HepG2 (cell line): ENCODE measurements around the gene GADL1.

Experiments used
- CCAR2 ChIP-seq: fragments of 200-400 bp; formaldehyde crosslinking; optimal IDR thresholded peaks from 2 replicates; pipeline ENCODE3; 2018; ENCODE audit warnings: low read depth, mild to moderate bottlenecking, low read length, moderate library complexity
- DMAP1 ChIP-seq: IDR thresholded peaks from 2 replicates; pipeline ENCODE4 v1.6.1; 2016
- SMC3 ChIP-seq: IDR thresholded peaks from 2 replicates; pipeline ENCODE4 v1.6.1; 2011; ENCODE audit warnings: low read length, improper control_type of control experiment
- ZBTB7A ChIP-seq: sonication (generic); formaldehyde crosslinking; IDR thresholded peaks from 2 replicates; pipeline ENCODE4 v1.8.0; 2022; ENCODE audit warnings: mild to moderate bottlenecking, missing genetic modification reagents
- ZNF552 ChIP-seq: sonication (generic); formaldehyde crosslinking; IDR thresholded peaks from 2 replicates; pipeline ENCODE4 v1.9.0; 2022; ENCODE audit warnings: missing genetic modification reagents, mild to moderate bottlenecking, borderline replicate concordance
- TF ChIP-seq, protein P1 (sequence below): sonication (generic); formaldehyde crosslinking; IDR thresholded peaks from 2 replicates; pipeline ENCODE4 v1.4.0; 2020; ENCODE audit warnings: missing genetic modification reagents, borderline replicate concordance

DNA sequence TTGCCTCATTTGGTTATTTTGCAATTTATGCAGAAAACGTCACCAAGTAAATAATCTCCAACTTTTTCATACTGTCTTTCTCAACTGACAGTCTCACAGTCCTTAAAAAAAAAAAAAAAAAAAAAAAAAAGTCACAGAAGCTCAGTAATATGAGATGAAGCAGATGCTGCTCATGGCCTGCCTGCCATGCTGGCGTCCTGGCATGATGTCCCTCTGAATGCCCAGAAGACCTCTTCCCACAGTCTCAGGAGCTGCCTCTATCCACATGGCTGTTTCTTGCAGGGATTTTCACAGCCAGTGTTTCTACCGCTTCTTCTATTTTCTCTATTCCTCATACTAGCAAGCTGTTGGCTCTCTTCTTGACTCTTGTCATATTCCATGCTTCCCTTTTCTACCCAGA lies 200.3 kb downstream of the GADL1 start:
- no peak for TF ChIP-seq ZBTB7A (CRISPR knock-in tag)
- no peak for TF ChIP-seq CCAR2
- TF ChIP-seq, protein P1, sequence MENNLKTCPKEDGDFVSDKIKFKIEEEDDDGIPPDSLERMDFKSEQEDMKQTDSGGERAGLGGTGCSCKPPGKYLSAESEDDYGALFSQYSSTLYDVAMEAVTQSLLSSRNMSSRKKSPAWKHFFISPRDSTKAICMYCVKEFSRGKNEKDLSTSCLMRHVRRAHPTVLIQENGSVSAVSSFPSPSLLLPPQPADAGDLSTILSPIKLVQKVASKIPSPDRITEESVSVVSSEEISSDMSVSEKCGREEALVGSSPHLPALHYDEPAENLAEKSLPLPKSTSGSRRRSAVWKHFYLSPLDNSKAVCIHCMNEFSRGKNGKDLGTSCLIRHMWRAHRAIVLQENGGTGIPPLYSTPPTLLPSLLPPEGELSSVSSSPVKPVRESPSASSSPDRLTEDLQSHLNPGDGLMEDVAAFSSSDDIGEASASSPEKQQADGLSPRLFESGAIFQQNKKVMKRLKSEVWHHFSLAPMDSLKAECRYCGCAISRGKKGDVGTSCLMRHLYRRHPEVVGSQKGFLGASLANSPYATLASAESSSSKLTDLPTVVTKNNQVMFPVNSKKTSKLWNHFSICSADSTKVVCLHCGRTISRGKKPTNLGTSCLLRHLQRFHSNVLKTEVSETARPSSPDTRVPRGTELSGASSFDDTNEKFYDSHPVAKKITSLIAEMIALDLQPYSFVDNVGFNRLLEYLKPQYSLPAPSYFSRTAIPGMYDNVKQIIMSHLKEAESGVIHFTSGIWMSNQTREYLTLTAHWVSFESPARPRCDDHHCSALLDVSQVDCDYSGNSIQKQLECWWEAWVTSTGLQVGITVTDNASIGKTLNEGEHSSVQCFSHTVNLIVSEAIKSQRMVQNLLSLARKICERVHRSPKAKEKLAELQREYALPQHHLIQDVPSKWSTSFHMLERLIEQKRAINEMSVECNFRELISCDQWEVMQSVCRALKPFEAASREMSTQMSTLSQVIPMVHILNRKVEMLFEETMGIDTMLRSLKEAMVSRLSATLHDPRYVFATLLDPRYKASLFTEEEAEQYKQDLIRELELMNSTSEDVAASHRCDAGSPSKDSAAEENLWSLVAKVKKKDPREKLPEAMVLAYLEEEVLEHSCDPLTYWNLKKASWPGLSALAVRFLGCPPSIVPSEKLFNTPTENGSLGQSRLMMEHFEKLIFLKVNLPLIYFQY = no peak
- no peak for TF ChIP-seq DMAP1 (CRISPR knock-in tag)
- TF ChIP-seq ZNF552 = no peak
- TF ChIP-seq SMC3 = no peak
